A549 (cell line): ENCODE measurements around the gene PHIP. TPM values are rescaled to one million over a fixed set of nuclear protein-coding genes. Genes with fewer than 3 reads are reported as not detected.

ENCODE experiments used
- ATAC-seq, 2 experiments: fragments of 200-7000 bp in 1 of 2; fragments of >200 bp in 1 of 2; cut with Nextera tagmentation in 1 of 2; cut with Tn5 transposase in 1 of 2; 3 replicates each; pipeline versions ENCODE4 v1.8.0 to v1.9.1; 2018 to 2020; ENCODE audit warnings: mild to moderate bottlenecking in 1 of 2, moderate library complexity in 1 of 2
- CTCF ChIA-PET: fragments of 300-600 bp; sonication (Branson Sonifier 250); formaldehyde crosslinking; extraction: SDS; loops from one replicate; lab custom pipeline; 2021; ENCODE audit warnings: antibody characterized with exemption, inconsistent platforms; lab: Yijun Ruan, JAX
- POLR2A ChIA-PET: fragments of 350-600 bp; formaldehyde crosslinking; extraction: SDS; loops from one replicate; lab custom pipeline; 2021; ENCODE audit warnings: antibody characterized with exemption, inconsistent platforms; lab: Yijun Ruan, JAX
- DNase-seq, 2 experiments: peaks; one replicate each; pipeline versions ENCODE4 v3.0.0 to v3.0.0-alpha.2; 2011 to 2016; ENCODE audit warnings: low read depth in 1 of 2, low spot score in 1 of 2
- FAIRE-seq: peaks from 2 replicates; lab custom pipeline; 2011; peaks lifted over from hg19 to GRCh38; lab: Jason Lieb, UNC
- H3K27ac ChIP-seq, 2 experiments: fragments of >200 bp; sonication (Bioruptor Twin); formaldehyde crosslinking; 3 replicates each; pipeline ENCODE4 v1.5.1; 2016 to 2017
- H3K4me1 ChIP-seq: fragments of >200 bp; sonication (Bioruptor Twin); formaldehyde crosslinking; 3 replicates; pipeline ENCODE4 v1.6.1; 2016
- H3K4me2 ChIP-seq: fragments of >200 bp; sonication (Bioruptor Twin); formaldehyde crosslinking; 3 replicates; pipeline ENCODE4 v1.6.1; 2016
- H3K4me3 ChIP-seq: fragments of >200 bp; sonication (Bioruptor Twin); formaldehyde crosslinking; 3 replicates; pipeline ENCODE4 v1.5.1; 2016
- H3K9me3 ChIP-seq: fragments of >200 bp; sonication (Bioruptor Twin); formaldehyde crosslinking; 3 replicates; pipeline ENCODE4 v1.6.1; 2016
- CEBPB ChIP-seq, 2 experiments: fragments of >200 bp in 1 of 2; sonication (Bioruptor Twin) in 1 of 2; formaldehyde crosslinking in 1 of 2; IDR thresholded peaks; 2 replicates each; pipeline ENCODE4 v1.6.1; 2012 to 2016
- EHMT2 ChIP-seq: fragments of 200-600 bp; sonication (generic); IDR thresholded peaks from 2 replicates; pipeline ENCODE4 v1.6.1; 2016; ENCODE audit warnings: antibody characterized with exemption, low read depth, mild to moderate bottlenecking, moderate library complexity
- GATA3 ChIP-seq: IDR thresholded peaks from 2 replicates; pipeline ENCODE4 v1.6.1; 2012; ENCODE audit warnings: borderline replicate concordance
- HOXA7 ChIP-seq: fragments of 250-450 bp; sonication (Bioruptor Pico); IDR thresholded peaks from 2 replicates; pipeline ENCODE4 v1.5.0; 2020; ENCODE audit warnings: mild to moderate bottlenecking, moderate library complexity
- HOXB13 ChIP-seq: fragments of 250-450 bp; sonication (Bioruptor Pico); IDR thresholded peaks from 2 replicates; pipeline ENCODE4 v1.5.0; 2020; ENCODE audit warnings: low read depth, mild to moderate bottlenecking, moderate library complexity
- MAFK ChIP-seq: fragments of 450-650 bp; IDR thresholded peaks from 2 replicates; pipeline ENCODE4 v1.6.1; 2014; ENCODE audit not compliant: partially characterized antibody
- MAZ ChIP-seq: fragments of 150-350 bp; IDR thresholded peaks from 2 replicates; pipeline ENCODE4 v1.6.1; 2014; ENCODE audit warnings: antibody characterized with exemption, low read depth, low read length, borderline replicate concordance
- MYC ChIP-seq: IDR thresholded peaks from 2 replicates; pipeline ENCODE4 v1.6.1; 2012; ENCODE audit warnings: mild to moderate bottlenecking, inconsistent platforms, low read length, improper control_type of control experiment, borderline replicate concordance
- PHF8 ChIP-seq: fragments of 200-600 bp; sonication (generic); IDR thresholded peaks from 2 replicates; pipeline ENCODE4 v1.6.1; 2016; ENCODE audit warnings: low read depth, mild to moderate bottlenecking, antibody characterized with exemption, moderate library complexity, borderline replicate concordance
- POLR2AphosphoS2 ChIP-seq: conservative IDR thresholded peaks from 2 replicates; pipeline ENCODE4 v1.6.1; 2012; ENCODE audit warnings: low read length, improper control_type of control experiment, inconsistent platforms
- RCOR1 ChIP-seq: fragments of 150-350 bp; IDR thresholded peaks from 2 replicates; pipeline ENCODE4 v1.6.1; 2014; ENCODE audit warnings: antibody characterized with exemption, low read length, low read depth
- TFCP2L1 ChIP-seq: fragments of 250-450 bp; sonication (Bioruptor Pico); IDR thresholded peaks from 2 replicates; pipeline ENCODE4 v1.5.0; 2021; ENCODE audit warnings: mild to moderate bottlenecking
- ZC3H11A ChIP-seq: fragments of 450-650 bp; IDR thresholded peaks from 2 replicates; pipeline ENCODE4 v1.6.1; 2014; ENCODE audit warnings: antibody characterized with exemption, mild to moderate bottlenecking
- ZNF302 ChIP-seq: fragments of 250-450 bp; sonication (Bioruptor Pico); IDR thresholded peaks from 2 replicates; pipeline ENCODE4 v1.9.0; 2021; ENCODE audit warnings: inconsistent platforms, mild to moderate bottlenecking, moderate library complexity
- WGBS: methylation state at CpG from one replicate; pipeline ENCODE4 v1.1.6; 2017; ENCODE audit errors: missing lambda C conversion rate; 5-methylcytosine and 5-hydroxymethylcytosine counted together
- polyA plus RNA-seq, 4 experiments: library from polyadenylated mRNA; depleted of rRNA in 3 of 4; stranded (reverse); fragments of >200 nt; fragmentation: RNase III in 1 of 4; extraction: RNeasy Plus Mini Kit Qiagen cat#74134 plus additional on column Dnase treatment in 1 of 4; gene quantifications; 2 replicates in 3 of 4; 3 replicates in 1 of 4; pipeline ENCODE4 v1.2.3, GENCODE V29; 2011 to 2017
- TF ChIP-seq, protein P1 (sequence below): fragments of 250-450 bp; sonication (Bioruptor Pico); IDR thresholded peaks from 2 replicates; pipeline ENCODE4 v1.5.0; 2020; ENCODE audit warnings: low read depth, mild to moderate bottlenecking, moderate library complexity
- TF ChIP-seq, protein P2 (sequence below): fragments of 450-650 bp; IDR thresholded peaks from 2 replicates; pipeline ENCODE4 v1.6.1; 2014; ENCODE audit warnings: antibody characterized with exemption
- TF ChIP-seq, protein P3 (sequence below): IDR thresholded peaks from 2 replicates; pipeline ENCODE4 v1.6.1; 2012
- TF ChIP-seq, protein P4 (sequence below): fragments of >200 bp; sonication (Bioruptor Twin); formaldehyde crosslinking; IDR thresholded peaks from 3 replicates; pipeline ENCODE4 v1.5.1; 2016
- TF ChIP-seq, protein P5 (sequence below): IDR thresholded peaks from 2 replicates; pipeline ENCODE4 v1.6.1; 2012

Gene PHIP
- polyA plus RNA-seq, 2 of the 4 experiments (the other 2 are of a cell fraction), result 7.2 to 14.9 TPM

DNA sequence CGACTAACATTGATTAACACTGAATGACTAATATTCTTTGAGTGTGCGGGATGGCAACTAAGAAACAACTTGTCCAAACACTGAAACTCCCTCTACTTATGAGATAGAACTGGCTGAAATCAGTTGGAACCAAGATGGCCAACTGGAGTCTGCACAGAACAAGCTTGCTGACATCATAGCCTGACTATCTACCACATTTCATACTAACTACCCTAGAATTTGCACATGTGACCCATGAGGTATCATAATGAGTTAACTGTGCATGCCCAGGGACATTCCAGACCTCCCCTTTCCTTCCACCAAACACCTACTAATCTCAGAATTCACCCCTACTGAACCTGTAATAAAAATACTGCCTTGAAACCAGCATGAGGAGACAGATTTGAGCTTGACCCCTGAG, 43.2 kb downstream of the PHIP start:
- no peak for TF ChIP-seq TFCP2L1 (CRISPR knock-in tag)
- no peak for TF ChIP-seq POLR2AphosphoS2
- no peak for TF ChIP-seq RCOR1
- TF ChIP-seq EHMT2, result no peak
- TF ChIP-seq, protein P1, sequence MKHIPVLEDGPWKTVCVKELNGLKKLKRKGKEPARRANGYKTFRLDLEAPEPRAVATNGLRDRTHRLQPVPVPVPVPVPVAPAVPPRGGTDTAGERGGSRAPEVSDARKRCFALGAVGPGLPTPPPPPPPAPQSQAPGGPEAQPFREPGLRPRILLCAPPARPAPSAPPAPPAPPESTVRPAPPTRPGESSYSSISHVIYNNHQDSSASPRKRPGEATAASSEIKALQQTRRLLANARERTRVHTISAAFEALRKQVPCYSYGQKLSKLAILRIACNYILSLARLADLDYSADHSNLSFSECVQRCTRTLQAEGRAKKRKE (CRISPR knock-in tag), result no peak
- TF ChIP-seq, protein P2, sequence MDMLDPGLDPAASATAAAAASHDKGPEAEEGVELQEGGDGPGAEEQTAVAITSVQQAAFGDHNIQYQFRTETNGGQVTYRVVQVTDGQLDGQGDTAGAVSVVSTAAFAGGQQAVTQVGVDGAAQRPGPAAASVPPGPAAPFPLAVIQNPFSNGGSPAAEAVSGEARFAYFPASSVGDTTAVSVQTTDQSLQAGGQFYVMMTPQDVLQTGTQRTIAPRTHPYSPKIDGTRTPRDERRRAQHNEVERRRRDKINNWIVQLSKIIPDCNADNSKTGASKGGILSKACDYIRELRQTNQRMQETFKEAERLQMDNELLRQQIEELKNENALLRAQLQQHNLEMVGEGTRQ, result no peak
- no peak for TF ChIP-seq ZNF302 (CRISPR knock-in tag)
- no peak for TF ChIP-seq MAFK
- no peak for TF ChIP-seq MYC
- no peak for TF ChIP-seq MAZ
- TF ChIP-seq, protein P3, sequence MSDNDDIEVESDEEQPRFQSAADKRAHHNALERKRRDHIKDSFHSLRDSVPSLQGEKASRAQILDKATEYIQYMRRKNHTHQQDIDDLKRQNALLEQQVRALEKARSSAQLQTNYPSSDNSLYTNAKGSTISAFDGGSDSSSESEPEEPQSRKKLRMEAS, result no peak
- TF ChIP-seq HOXB13, result no peak
- no peak for TF ChIP-seq PHF8
- no peak for TF ChIP-seq HOXA7
- no peak for TF ChIP-seq CEBPB (IDR thresholded peaks at IDR 0.05)
- TF ChIP-seq, protein P4, sequence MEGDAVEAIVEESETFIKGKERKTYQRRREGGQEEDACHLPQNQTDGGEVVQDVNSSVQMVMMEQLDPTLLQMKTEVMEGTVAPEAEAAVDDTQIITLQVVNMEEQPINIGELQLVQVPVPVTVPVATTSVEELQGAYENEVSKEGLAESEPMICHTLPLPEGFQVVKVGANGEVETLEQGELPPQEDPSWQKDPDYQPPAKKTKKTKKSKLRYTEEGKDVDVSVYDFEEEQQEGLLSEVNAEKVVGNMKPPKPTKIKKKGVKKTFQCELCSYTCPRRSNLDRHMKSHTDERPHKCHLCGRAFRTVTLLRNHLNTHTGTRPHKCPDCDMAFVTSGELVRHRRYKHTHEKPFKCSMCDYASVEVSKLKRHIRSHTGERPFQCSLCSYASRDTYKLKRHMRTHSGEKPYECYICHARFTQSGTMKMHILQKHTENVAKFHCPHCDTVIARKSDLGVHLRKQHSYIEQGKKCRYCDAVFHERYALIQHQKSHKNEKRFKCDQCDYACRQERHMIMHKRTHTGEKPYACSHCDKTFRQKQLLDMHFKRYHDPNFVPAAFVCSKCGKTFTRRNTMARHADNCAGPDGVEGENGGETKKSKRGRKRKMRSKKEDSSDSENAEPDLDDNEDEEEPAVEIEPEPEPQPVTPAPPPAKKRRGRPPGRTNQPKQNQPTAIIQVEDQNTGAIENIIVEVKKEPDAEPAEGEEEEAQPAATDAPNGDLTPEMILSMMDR, result no peak
- TF ChIP-seq, protein P5, sequence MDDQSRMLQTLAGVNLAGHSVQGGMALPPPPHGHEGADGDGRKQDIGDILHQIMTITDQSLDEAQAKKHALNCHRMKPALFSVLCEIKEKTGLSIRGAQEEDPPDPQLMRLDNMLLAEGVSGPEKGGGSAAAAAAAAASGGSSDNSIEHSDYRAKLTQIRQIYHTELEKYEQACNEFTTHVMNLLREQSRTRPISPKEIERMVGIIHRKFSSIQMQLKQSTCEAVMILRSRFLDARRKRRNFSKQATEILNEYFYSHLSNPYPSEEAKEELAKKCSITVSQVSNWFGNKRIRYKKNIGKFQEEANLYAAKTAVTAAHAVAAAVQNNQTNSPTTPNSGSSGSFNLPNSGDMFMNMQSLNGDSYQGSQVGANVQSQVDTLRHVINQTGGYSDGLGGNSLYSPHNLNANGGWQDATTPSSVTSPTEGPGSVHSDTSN, result no peak
- TF ChIP-seq GATA3, result no peak
- DNase-seq (no peak), FAIRE-seq (no peak), ATAC-seq (no peak)
- no peak overlapping the region for H3K4me3 ChIP-seq
- 98% methylated on average over 2 of the region's 2 CpGs for WGBS
- H3K4me2 ChIP-seq, result no peak overlapping the region
- no peaks in the 10 kb centered on the region for H3K4me1 ChIP-seq
- no peaks in the 10 kb centered on the region for H3K9me3 ChIP-seq
- ChIA-PET CTCF (no interaction called here), POLR2A (no interaction called here)
- H3K27ac ChIP-seq, result no peak overlapping the region

DNA sequence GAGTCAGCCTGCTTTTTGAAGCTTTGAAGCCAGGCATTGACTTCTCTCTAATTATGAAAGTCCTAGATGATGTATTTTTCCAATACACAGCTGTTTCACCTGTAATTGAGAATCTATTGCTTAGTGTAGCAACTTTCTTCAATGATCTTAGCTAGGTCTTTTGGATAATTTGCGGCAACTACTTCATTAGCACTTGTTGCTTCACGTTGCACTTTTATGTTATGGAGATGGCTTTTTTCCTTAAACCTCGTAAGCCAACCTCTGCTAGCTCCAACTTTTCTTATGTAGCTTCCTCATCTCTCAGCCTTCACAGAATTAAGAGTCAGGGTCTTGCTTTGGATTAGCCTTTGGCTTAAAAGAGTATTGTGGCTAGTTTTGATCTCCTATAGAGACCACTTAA, 44.8 kb downstream of the PHIP start:
- 97% methylated on average over 3 of the region's 3 CpGs for WGBS
- ATAC-seq, result no peak
- ChIA-PET CTCF (no interaction called here), POLR2A (no interaction called here)
- Histone ChIP-seq H3K4me2 (no peak overlapping the region), H3K4me1 (no peaks in the 10 kb centered on the region), H3K9me3 (no peaks in the 10 kb centered on the region), H3K27ac (no peak overlapping the region), H3K4me3 (no peak overlapping the region)
- no peak for DNase-seq
- no peak for TF ChIP-seq ZC3H11A
- FAIRE-seq, result no peak
